ENCODE data around the gene PDE7B. TPM values are rescaled to one million over a fixed set of nuclear protein-coding genes. Genes with fewer than 3 reads are reported as not detected.

PDE7B gene
- total RNA-seq, 3 donors from 2014 or later = 2.1 to 4.0 (median 2.2) TPM

GRCh38 chr6:135852746-135853145 lies 1.2 kb downstream of the PDE7B start:
- H3K4me1 ChIP-seq (ENCODE audit: low read depth) = no peaks in the 10 kb centered on the region
- no peaks in the 10 kb centered on the region for H3K36me3 ChIP-seq (ENCODE audit: low read depth)
- H3K4me3 ChIP-seq = no peak overlapping the region
- intact Hi-C loops (cut with DNase I, micrococcal nuclease) = no loop called here
- ATAC-seq = no peak
- TF ChIP-seq, protein P1, sequence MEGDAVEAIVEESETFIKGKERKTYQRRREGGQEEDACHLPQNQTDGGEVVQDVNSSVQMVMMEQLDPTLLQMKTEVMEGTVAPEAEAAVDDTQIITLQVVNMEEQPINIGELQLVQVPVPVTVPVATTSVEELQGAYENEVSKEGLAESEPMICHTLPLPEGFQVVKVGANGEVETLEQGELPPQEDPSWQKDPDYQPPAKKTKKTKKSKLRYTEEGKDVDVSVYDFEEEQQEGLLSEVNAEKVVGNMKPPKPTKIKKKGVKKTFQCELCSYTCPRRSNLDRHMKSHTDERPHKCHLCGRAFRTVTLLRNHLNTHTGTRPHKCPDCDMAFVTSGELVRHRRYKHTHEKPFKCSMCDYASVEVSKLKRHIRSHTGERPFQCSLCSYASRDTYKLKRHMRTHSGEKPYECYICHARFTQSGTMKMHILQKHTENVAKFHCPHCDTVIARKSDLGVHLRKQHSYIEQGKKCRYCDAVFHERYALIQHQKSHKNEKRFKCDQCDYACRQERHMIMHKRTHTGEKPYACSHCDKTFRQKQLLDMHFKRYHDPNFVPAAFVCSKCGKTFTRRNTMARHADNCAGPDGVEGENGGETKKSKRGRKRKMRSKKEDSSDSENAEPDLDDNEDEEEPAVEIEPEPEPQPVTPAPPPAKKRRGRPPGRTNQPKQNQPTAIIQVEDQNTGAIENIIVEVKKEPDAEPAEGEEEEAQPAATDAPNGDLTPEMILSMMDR (IDR thresholded peaks at IDR 0.05) = no peak
- no peak for DNase-seq
- H3K9me3 ChIP-seq = no peaks in the 10 kb centered on the region

GRCh38 chr6:135853227-135853626 lies 1.7 kb downstream of the PDE7B start:
- Histone ChIP-seq H3K4me1 (ENCODE audit: low read depth) (no peaks in the 10 kb centered on the region), H3K4me3 (no peak overlapping the region), H3K36me3 (ENCODE audit: low read depth) (no peaks in the 10 kb centered on the region), H3K9me3 (no peaks in the 10 kb centered on the region)
- intact Hi-C loops (cut with DNase I, micrococcal nuclease) = no loop called here
- ATAC-seq (no peak), DNase-seq (no peak)
- TF ChIP-seq, protein P1 (IDR thresholded peaks at IDR 0.05) = no peak

DNA sequence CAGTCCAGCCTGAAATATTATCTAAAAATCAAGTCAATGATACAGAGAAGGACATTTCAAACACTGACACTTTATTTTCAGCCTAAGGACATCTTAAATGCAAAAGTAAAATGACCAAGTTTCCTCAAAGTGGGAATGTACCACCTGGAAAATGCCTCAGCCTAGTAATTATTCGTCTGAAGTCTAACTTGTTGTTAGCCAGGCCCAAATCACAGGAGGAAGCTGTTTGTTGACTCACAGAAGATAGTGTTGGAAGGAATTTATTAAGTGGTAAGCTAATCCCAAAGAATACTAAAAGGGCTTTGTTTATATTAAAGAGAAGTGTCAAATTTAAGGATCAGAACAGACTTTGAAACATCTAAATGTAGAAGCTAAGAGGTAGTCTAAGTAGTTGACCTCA lies 2.5 kb downstream of the PDE7B start:
- H3K4me3 ChIP-seq = no peak overlapping the region
- no peaks in the 10 kb centered on the region for H3K4me1 ChIP-seq (ENCODE audit: low read depth)
- no peaks in the 10 kb centered on the region for H3K9me3 ChIP-seq
- TF ChIP-seq, protein P1 (IDR thresholded peaks at IDR 0.05) = no peak
- intact Hi-C loops (cut with DNase I, micrococcal nuclease) = no loop called here
- no peak for ATAC-seq
- no peak for DNase-seq
- H3K36me3 ChIP-seq (ENCODE audit: low read depth) = no peaks in the 10 kb centered on the region

DNA sequence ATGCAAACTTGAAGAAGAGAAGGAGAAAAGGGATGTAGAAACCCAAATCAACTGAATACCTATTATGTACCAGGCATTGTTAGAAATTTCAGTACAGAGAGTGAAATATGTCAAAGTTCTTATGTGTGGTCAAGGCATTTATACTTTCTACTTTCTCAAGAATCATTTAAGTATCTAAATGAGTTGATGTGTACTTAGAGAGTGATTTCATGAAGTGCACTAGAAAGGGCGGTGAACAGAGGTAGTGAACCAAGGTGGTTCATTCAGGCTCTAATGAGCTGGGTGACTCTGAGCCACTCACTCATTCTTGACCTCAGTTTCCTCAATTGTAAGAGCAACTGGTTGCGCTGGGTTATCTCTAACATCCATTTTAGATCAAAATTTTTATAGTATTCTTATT lies 3.3 kb downstream of the PDE7B start:
- Histone ChIP-seq H3K36me3 (ENCODE audit: low read depth) (no peaks in the 10 kb centered on the region), H3K4me1 (ENCODE audit: low read depth) (no peaks in the 10 kb centered on the region), H3K9me3 (no peaks in the 10 kb centered on the region), H3K4me3 (no peak overlapping the region)
- DNase-seq (no peak), ATAC-seq (no peak)
- TF ChIP-seq, protein P1 (IDR thresholded peaks at IDR 0.05) = no peak
- intact Hi-C loops (cut with DNase I, micrococcal nuclease) = no loop called here

GRCh38 chr6:135858931-135859330 lies 7.4 kb downstream of the PDE7B start:
- intact Hi-C loops (cut with DNase I, micrococcal nuclease) = no loop called here
- DNase-seq = no peak
- H3K36me3 ChIP-seq (ENCODE audit: low read depth) = no peaks in the 10 kb centered on the region
- no peak for ATAC-seq
- TF ChIP-seq, protein P1 (IDR thresholded peaks at IDR 0.05) = no peak
- no peak overlapping the region for H3K4me3 ChIP-seq
- H3K9me3 ChIP-seq = no peaks in the 10 kb centered on the region
- no peaks in the 10 kb centered on the region for H3K4me1 ChIP-seq (ENCODE audit: low read depth)

DNA sequence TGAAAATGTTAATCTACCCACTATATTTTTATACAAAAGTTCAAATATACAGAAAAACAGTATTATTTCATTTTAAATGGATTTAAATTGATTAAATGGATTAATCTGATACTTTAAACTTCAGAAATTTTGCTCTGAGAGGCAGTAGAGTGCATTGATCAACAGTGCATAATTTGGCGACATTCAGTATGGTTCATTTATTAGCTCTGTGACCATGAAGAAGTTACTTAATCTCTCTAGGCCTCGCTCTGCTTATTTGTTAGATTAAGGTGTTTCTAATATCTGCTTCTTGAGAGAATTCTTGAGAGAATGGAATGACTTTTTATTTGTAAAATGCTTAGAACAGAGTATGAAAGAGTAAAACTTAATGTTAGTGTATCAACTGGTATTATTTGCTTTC lies 8.9 kb downstream of the PDE7B start:
- Histone ChIP-seq H3K36me3 (ENCODE audit: low read depth) (no peaks in the 10 kb centered on the region), H3K4me3 (no peak overlapping the region), H3K4me1 (ENCODE audit: low read depth) (no peaks in the 10 kb centered on the region), H3K9me3 (no peaks in the 10 kb centered on the region)
- TF ChIP-seq, protein P1 (IDR thresholded peaks at IDR 0.05) = no peak
- ATAC-seq (no peak), DNase-seq (no peak)
- intact Hi-C loops (cut with DNase I, micrococcal nuclease) = no loop called here

Measured in mucosa of descending colon (tissue), 3 donors.